Iris pigment epithelial cell (primary cell): ENCODE data around the gene SMIM45.
A peak's percentile ranks its signal among the peaks of the same experiment; 100 is the strongest.
"Not testable (repeated sequence)": the region's sequence is repeated elsewhere in the genome, so short reads cannot be mapped to it uniquely, and the experiment has no call there.

Experiments
- DNase-seq: peaks from one replicate; pipeline ENCODE4 v3.0.0-alpha.2; 2011; ENCODE audit warnings: low read depth

Gene SMIM45

DNA sequence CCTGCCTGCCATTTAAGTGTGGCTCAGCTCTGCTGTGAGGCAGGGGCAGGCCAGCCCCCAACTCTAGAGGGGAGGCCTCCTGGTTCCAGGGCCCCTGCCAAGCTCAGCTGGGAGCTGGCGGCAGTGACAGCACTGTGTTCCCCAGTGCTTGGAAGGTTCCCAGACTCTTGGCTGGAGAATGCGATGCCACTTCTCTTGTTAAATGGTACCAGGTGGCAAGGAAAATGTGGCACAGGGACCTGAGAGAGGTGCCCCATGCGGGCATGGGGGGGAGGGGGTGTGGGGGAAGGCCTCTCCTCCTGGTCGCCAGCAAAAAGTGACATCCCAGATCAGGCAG lies 17.0 kb upstream of the SMIM45 start:
- DNase-seq, result no peak

DNA sequence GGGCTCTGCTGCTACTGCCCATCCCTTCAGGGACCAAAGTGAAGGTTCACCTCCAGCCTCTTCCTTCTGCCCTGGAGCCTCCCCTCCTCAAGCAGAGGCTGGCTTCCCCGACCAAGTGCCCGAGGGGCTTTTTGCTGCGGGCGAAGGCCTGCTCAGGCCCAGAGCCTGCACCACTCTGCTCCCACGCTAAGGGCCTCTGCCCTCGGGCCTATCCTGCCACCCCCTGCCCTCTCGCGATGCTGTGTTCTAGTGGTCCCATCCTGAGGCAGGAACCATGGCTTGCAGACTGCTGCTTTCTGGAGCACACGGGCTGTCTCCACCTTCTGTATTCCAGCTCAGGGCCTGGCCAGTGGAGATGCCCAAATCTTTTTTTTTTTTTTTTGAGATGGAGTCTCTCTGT lies 16.4 kb upstream of the SMIM45 start:
- DNase-seq, result no peak

DNA sequence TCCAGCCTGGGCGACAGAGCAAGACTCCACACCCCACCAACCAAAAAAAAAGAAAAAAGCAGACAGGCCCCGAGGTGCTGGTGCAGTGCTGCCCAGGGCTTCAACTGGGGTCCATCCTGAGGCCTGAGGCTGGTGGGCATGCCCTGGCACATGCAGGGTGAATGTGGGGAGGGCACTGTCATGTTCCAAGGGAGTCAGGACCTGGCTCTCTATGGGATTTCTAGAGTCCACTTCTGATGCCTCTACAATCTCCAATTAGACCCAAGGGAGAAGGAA lies 15.1 kb upstream of the SMIM45 start:
- no peak for DNase-seq

DNA sequence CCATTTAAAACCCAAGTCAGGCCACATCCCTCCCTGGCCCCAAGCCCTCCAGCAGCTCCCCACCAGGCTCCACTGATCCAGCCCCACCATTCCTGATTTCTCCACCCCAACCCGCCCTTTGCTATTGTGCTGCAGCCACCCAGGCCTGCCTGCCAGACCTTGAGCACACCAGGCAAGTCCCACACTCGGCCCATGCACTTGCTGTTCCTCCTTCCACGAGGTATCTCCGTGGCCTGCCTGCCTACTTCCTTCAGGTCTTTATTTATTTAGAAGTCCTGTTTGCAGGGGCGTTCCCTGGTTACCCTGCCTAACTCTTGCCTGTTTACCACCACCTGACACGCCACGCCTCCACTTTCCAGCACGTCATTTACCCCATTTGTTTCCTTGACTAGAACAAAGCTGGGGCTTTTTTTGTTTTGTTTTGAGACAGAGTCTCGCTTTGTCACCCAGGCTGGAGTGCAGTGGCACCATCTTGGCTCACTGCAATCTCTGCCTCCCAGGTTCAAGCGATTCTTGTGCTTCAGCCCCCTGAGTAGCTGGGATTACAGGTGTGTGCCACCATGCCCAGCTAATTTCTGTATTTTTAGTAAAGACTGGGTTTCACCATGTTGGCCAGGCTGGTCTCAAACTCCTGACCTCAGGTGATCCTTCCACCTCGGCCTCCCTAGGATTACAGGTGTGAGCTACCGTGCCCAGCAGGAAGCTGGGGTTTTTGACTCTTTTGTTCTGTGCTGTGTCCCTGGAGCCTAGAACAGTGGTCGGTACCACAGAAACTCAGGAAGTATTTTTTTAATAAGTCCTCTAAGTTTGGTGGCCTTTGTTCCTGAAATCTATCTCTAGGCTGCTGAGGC lies 11.7 kb upstream of the SMIM45 start:
- DNase-seq, result no peak

DNA sequence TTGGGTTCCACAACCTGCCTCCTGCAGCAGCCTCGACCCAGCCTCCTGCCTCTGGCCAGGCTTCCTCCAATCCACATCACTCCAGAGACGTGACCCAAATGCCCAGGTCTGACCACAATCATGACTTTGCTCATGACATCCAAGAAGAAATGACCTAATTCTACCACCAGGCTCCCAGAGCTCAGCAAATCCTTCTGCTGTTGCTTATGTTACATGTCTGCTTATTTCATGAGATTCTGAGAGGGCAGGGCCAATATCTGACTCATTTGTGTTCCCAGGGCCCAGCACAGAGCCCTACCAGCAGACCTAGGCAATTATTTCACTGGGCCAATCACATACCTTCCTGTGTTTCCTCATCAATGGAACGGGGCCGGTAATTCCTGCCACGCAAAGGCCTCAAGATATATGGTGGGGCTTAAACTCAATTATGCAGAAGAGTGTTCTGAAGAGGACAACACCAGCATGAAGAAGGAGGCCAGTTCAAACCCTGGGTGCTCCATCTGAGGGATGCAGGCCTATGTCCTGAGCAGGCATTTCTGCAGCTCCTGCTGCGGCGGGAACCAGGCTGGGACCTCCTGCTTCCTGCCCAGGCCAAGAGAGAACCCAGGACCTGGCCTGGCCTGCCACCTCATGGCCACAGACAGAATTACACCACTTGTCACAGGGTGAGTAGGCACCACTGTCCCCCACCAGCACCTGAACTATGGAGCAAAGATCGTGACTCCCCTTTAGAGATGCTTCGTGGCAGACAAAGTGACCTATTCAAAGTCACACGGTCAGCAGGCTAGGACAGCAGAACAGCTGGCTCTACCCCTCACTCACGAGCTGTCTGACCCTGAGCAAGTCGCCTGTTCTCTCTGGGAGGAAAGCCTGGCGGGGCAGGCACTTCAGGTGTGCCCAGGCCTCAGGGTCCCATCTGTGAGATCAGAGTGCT lies 10.9 kb upstream of the SMIM45 start:
- DNase-seq, result peak; percentile 96

DNA sequence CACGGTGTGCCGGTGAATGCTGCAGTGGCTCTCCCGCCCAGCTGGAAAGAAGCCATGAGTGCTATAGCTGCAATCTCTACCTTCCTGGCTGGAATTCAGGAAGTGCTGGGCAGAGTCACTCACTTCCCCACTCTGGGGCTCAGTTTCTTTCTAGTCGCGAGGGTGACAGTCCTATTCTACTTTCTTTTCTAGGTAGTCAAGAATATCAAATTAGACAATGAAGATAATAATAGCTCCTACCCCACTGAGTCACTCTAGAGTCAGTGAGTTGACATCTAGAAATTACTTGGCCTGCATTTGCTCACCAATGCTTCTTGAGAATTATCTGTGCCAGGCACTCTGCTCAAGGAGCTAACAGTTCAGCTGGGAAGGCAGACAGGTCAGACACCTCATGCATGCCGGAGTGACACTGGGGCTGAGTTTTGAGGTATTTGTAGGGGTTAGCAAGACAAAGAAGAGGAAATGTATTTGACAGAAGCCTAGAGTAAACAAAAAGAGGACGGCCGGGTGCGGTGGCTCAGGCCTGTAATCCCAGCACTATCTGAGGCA lies 8.2 kb upstream of the SMIM45 start:
- peak; percentile 28 for DNase-seq

DNA sequence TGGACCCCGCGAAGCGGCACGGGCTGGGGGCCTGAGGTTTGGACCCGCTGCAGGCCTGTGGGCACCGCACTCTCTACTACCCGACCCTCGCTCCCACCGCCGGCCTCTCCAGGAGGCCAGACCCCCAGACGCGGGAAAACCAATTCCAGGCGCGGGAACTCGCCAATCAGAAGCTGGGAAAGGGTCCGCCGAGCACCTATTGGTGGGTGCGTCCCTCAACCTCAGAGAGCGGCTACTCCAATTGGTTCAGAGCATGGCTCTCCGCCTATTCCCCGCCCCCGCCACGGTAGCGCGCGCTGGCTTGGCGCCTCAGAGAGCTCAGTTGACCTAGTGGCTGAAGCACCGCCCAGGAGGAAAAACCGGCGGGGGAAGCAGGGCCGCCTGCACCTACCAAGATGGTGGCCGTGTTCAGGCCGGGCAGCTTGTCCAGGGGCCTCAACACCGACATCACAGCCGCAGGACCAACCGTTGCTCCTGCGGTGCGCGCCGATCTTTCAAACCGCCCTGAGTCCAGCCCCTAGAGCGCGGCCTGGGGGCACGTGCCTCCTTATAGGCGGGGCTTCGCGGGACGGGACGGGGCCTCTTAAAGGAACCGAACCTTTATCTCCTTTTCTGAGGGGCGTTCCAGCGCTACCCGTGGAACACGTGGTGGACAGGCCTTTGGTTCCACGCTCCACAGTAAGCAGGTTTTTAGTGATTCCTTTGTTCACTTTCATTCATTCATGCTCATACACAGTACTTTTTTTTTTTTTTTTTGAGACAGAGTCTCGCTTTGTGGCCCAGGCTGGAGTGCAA lies 5.1 kb upstream of the SMIM45 start, which contains the start of gene CENPM:
Gene CENPM (minus strand): TSS at position 524 of the 795 bp plus-strand sequence. CDS start 76 bp downstream, at position 448.
- peak; percentile 94 for DNase-seq

DNA sequence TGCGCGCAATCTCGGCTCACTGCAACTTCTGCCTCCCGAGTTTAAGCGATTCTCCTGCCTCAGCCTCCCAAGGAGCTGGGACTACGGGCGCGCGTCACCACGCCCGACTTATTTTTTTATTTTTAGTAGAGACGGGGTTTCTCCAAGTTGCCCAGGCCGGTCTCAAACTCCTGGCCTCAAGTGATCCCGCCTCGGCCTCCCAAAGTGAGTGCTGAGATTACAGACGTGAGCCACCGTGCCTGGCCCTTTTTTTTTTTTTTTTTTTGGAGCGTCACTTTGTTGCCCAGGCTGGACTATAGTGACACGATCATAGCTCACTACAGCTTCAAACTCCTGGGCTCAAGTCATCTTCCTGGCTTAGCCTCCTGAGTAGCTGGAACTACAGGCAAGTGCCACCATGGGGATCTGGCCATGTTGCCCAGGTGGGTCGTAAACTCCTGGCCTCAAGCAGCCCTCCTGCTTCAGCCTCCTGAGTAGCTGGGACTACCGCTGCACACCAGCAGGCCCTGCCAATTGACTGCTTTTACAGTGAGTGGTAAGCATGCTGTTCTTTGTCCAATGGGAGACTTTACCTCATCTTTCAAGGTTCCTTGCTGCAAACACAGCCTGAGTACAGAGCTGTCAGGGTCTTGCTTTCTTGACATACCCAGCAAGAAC lies 4.4 kb upstream of the SMIM45 start:
- DNase-seq, result no peak

DNA sequence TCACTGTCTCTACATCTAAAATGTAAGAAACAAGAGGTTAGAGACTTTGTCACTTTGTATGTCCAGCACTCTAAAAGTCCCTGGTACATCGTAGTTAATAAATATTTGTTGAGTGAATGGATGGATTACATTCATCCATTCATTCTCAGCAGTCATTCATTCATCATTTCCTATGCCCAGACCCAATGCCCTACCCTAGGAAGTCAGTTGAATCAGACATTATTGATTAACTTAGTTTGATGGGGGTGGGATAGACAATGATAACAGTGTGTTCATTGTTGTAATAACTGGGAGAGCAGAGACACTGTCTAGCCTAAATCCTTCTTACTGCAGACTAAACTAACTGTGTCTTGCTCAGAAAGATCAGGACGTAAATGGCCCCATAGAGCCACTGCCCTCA lies 3.8 kb upstream of the SMIM45 start:
- no peak for DNase-seq

DNA sequence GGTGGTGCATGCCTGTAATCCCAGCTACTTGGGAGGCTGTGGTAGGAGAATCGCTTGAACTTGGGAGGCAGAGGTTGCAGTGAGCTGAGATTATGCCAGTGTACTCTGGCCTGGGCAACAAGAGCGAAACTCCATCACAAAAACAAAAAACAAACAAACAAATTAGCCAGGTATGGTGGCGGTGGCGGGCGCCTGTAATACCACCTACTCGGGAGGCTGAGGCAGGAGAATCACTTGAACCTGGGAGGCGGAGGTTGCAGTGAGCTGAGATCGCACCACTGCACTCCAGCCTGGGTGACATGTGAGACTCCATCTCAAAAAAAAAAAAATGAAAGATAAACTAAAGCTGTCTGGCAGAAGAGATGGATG lies 3.0 kb upstream of the SMIM45 start:
- DNase-seq, result not testable (repeated sequence)

DNA sequence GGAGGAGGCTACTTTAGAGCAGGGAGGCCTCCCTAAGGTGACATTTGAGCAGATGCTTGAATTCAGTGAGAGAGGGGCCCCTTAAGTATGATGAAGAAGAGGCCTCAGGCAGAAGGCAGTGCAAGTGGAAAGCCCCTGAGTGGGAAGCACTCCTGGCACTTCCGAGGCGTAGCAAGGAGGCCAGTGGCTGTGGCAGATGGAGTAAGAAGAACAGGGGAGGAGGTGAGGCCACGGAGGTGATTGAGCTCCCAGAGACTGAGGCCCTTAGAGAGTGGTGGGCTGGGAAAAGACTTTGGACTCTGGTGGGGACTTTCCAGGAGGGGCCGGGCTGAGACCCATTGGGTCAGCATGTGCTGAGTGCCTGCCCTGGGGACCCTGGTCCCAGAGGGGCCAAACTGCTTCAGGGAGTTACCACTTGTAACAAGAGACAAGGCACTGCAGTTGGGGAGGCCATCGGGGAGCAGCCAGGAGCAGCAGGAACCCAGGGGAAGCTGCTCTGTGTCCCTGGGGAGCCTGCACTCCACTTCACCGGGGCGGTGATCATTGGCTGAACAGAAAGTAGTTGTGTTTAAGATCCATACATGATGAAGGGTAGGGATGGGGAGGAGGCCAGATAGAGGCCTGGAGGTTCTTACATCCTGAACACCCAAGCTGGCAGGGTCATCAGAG lies 2.5 kb upstream of the SMIM45 start:
- DNase-seq, result no peak

DNA sequence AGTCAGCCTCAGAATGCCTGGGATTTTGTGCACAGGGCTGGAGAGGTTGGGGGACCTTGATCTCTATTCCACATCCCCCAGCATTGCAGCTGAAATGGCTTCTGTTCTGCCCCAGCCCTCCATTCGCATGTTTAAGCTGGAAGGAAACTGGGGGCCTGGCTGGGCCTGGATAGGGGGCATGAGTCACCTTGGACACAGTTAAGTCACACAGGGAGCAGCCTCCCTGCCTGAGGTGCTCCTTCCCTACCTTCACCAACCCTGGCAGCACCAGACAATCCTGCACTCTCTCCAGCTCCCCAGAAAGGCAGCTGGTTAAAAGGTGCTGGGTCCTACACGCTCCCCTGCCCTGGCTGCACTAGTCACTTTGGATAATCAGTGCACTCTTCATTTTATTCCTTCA lies 763 bp downstream of the SMIM45 start:
- DNase-seq, result no peak

DNA sequence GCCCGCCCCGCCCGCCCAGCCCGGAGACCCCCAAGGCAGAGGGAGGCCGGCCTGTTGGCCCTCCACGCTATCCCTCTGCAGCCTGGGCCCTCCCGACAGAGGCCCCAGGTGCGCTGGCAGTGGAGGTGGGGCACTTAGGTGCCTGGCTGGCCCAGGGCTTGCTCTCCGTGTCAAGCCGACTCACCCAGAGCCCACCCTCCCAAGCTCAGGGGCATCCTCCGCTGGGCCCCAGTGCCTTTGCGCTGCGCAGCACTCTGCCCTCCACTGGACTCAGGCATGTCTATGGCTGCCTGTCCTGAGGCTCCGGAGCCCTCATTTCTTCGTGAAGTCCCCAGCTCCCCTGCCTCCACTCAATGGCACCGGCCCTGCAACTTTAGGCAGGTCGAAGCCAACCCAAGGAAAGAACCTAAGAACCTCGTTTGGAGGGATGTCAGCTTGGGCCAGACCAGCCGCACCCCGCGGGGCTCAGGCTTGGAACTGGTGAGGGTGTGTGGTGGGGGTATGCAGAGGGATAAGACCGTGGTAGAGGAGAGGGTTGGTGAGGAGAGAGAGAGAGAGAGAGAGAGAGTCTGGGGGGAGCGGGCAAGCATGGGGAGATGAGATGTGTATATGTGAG lies 6.1 kb downstream of the SMIM45 start:
- DNase-seq, result no peak

DNA sequence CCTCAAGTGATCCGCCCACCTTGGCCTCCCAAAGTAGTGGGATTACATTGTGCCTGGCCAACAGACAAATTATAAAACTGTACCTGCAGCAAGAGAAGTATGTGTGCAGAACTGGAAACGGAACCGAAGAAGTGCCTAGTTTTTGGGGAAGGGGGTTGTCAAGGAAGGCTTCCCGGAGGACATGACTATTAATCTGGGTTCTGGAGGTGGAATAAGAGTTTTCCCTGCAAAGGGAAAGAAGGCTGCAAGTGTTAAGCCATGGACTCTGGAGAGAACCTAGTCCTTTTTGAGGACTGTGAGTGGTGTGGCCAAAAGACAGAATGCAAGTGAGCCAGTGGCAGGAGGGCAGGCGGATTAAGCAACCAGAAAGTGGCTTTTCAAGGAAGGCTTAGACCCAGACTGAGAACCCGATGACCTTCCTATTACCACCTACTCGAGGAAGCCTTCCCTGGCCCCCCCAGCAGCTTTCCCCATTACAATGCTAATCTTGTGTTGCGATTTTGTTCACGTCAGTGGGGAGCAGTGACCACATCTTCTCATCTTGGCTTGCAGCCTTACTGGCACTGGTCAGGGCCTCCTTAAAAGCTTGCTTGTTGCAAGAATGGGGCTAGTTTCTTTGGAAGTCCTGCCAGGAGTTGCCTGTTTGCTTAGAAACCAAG lies 11.6 kb downstream of the SMIM45 start:
- peak; percentile 17 for DNase-seq

DNA sequence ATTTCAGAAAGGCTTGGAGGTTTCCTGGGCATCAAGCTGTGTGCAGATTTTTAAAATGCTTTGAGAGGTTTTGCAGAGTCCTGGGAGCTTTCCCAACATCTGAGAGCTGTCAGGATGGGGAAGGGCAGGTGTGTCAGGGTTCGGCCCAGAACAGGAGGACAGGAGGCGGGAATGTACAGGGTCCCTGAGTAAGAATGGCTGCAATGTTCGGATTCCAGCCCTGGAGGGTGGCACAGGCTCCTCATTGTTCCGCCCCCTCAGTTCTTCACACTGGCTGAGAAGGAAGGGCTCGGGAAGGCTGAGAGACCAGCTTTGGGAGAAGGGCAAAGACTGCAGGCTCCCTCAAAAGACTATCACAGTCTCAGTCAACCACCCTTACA lies 12.2 kb downstream of the SMIM45 start:
- DNase-seq, result no peak

DNA sequence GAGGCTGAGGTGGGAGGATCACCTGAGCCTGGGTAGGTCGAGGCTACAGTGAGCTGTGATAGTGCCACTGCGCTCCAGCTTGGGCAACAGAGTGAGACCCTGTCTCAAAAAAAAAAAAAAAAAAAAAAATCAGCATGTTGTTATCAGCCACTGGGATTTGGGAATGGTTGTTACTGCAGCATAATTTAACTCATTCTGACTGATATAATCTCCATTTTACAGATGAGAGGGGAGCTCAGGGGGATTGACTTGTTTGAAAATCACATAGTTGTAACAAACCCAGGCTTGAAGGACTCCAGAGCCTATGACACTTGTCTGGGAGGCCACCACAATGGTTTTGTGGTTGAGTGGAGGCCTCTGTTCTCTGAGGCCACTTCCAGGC lies 14.3 kb downstream of the SMIM45 start:
- DNase-seq, result no peak

DNA sequence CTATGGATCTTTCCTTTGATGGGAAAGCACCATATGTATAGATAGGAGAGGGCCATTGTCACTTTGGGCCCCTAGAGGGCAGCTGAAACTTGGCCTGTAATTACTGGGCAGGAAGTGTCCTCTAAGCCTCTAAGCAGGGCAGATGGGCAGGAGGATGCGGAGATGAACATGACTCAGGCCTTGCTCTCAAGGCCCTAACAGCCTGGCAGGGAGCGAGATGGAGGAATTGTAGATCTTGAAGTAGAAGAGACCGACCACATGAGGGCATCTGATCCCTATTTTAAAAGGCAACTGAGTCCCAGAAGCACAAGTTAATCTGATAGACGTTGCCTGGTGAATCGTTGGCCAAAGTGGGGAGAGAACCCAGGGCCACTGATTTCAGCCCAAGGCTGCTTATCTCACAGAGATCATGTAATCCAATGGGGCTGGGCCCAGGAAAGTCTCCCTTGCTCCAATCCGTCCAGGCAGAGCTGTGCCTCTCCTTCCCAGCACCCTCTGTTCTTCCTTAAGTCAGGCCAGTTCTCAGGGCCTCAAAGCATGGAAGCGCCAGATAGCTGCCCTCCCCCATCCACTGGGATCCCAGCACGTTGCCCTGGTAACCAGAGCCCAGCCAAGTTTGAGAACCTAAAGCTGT lies 14.8 kb downstream of the SMIM45 start:
- peak; percentile 95 for DNase-seq

DNA sequence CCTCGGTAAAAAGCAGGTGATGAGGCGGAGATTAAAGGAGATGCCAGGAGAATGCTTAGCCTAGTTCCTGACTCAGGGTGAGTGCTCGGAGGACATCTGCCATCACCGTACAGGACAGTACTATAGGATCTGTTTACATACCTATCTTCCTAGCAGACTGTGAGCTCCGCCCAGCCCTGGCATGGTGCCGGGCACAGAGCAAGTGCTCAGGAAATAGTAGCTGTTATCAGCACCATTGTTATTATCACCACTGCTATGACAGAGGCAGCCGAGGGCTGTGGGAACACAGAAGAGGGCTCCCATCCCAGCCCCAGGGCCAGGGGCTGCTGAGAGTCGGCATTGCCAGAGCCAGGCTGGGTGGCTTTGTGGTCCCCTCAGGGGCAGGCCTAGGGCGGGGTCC lies 16.7 kb downstream of the SMIM45 start:
- peak; percentile 6 for DNase-seq

DNA sequence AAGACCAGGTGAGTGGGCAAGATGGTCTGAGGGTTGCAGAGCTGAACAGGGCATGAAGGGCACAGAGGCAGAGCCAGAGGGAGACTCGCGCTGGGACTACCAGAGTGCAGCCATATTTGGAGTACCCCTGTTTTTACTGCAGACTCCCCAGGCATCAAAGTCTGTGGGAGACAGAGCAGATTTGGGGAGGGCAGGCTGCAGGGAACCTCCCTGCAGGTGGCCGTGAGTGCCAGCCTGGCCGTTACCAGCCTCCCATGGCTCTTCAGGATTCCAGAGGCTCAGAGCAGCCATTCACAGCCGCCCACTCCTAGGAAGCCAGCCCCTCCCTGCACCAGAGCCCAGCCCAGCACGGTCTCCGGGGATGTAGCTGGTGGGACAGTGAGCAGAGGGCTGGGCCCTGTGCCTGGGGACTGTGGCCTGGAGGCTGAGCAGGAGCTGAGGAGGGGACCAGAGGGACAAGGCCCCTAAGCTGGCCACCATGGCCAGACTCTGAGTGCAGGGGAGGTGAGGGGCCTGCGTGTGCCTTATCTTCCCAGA lies 17.2 kb downstream of the SMIM45 start, which contains the start of gene SEPTIN3:
Gene SEPTIN3 (plus strand): TSS at position 334 of the 537 bp plus-strand sequence. CDS start 2,050 bp downstream, outside the sequence.
- no peak for DNase-seq
